Muscle of arm (tissue), 12 donors: ENCODE measurements around the gene COX7A1. TPM values are rescaled to one million over a fixed set of nuclear protein-coding genes. Genes with fewer than 3 reads are reported as not detected.
"Not testable (repeated sequence)": the region's sequence is repeated elsewhere in the genome, so short reads cannot be mapped to it uniquely, and the experiment has no call there.

Source experiments
- DNase-seq: peaks from one replicate; pipeline ENCODE4 v3.0.0-alpha.2; 2013
- polyA plus RNA-seq, 12 donors: library from polyadenylated mRNA; unstranded; fragments of 120-200 nt; gene quantifications; one replicate each; pipeline ENCODE4 v1.2.1, GENCODE V29; 2013; ENCODE audit not compliant: insufficient read length in 12 of 12

COX7A1 gene
- polyA plus RNA-seq, 12 donors = 89.0 to 273 (median 210) TPM; not detected in 1

GRCh38 chr19:36150586-36150985, 1.7 kb downstream of the COX7A1 start:
- DNase-seq = no peak

- DNase-seq = no peak
Measured at GRCh38 chr19:36149673-36150406, 2.4 kb downstream of the COX7A1 start.

- DNase-seq = no peak
Measured at GRCh38 chr19:36144624-36145023, 7.6 kb downstream of the COX7A1 start.

GRCh38 chr19:36142496-36142895, 9.8 kb downstream of the COX7A1 start:
- DNase-seq = no peak

- no peak for DNase-seq
Measured at GRCh38 chr19:36142046-36142445, 10.2 kb downstream of the COX7A1 start.

GRCh38 chr19:36141039-36141927, 11.0 kb downstream of the COX7A1 start:
- DNase-seq = peak; percentile 76

GRCh38 chr19:36140304-36141038, 11.8 kb downstream of the COX7A1 start:
- peak; percentile 60 for DNase-seq

GRCh38 chr19:36139473-36140303, 12.6 kb downstream of the COX7A1 start, which contains the start of gene CAPNS1:
TSS of gene CAPNS1 (plus strand) at chr19:36140066. CDS start at chr19:36141012, 946 bp downstream.
- DNase-seq = peak; percentile 99

- DNase-seq = no peak
Measured at GRCh38 chr19:36139120-36139472, 13.2 kb downstream of the COX7A1 start.

- no peak for DNase-seq
Measured at GRCh38 chr19:36136964-36137686, 15.1 kb downstream of the COX7A1 start.

GRCh38 chr19:36134867-36135266, 17.4 kb downstream of the COX7A1 start:
- not testable (repeated sequence) for DNase-seq

- DNase-seq = not testable (repeated sequence)
Measured at GRCh38 chr19:36131221-36131620, 21.0 kb downstream of the COX7A1 start.

GRCh38 chr19:36128392-36128736, 23.9 kb downstream of the COX7A1 start:
- no peak for DNase-seq

- no peak for DNase-seq
Measured at GRCh38 chr19:36125557-36125956, 26.7 kb downstream of the COX7A1 start.

- no peak for DNase-seq
Measured at GRCh38 chr19:36121486-36122124, 30.6 kb downstream of the COX7A1 start.

- DNase-seq = no peak
Measured at GRCh38 chr19:36120984-36121358, 31.3 kb downstream of the COX7A1 start.

GRCh38 chr19:36120092-36120983, 31.9 kb downstream of the COX7A1 start:
- DNase-seq = no peak

GRCh38 chr19:36116344-36116637, 36.0 kb downstream of the COX7A1 start:
- no peak for DNase-seq
